Measurements from ENCODE around the gene EPHA3. TPM values are rescaled to one million over a fixed set of nuclear protein-coding genes. Genes with fewer than 3 reads are reported as not detected.

EPHA3 gene
- total and polyA plus RNA-seq, 2 of the 4 experiments (the other 2 are of a cell fraction) = 0.10 to 0.18 TPM

DNA sequence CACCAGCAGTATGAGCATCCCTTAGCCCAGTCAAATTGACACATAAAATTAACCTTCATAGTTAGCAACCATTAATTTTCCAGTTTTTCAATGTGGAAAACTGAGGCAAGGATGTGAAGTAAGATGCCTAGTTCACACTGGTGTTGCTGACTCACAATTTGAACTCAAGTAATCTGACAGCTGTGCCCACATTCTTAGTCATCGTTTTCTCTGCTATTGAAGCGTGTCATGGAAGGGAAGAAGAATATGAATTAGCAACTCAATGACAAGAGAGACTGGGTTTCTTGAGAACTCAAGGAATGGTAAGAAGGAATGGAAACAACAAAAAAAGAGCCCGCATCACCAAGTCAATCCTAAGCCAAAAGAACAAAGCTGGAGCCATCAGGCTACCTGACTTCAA is 261.4 kb downstream of the EPHA3 start:
- Histone ChIP-seq H3K4me2 (ENCODE audit: low read depth, low read length) (no peak overlapping the region), H3K9me3 (ENCODE audit: control insufficient read depth, insufficient read depth, low read length) (no peaks in the 10 kb centered on the region), H3K23ac (ENCODE audit: low read depth, low read length) (no peak overlapping the region), H3K9ac (ENCODE audit: low read depth, low read length) (no peak overlapping the region), H4K8ac (ENCODE audit: low read depth in 2 of 2, low read length in 2 of 2) (no peak overlapping the region), H2AK5ac (ENCODE audit: low read depth, low read length) (no peak overlapping the region), H3K36me3 (ENCODE audit: control insufficient read depth, insufficient read depth, low read length) (no peaks in the 10 kb centered on the region), H2BK20ac (ENCODE audit: low read depth, low read length) (no peak overlapping the region), H3K4me3 (ENCODE audit: insufficient read depth, low read depth, low read length) (no peak overlapping the region), H2AFZ (replicated peaks; ENCODE audit: low read length, poor library complexity) (no peak overlapping the region), H3K9me1 (ENCODE audit: insufficient read depth, low read length) (no peaks in the 10 kb centered on the region), H3K18ac (ENCODE audit: low read depth, low read length) (no peak overlapping the region), H2AK9ac (replicated peaks; ENCODE audit: low read depth, low read length, poor library complexity) (no peak overlapping the region), H4K91ac (ENCODE audit: insufficient read depth, low read depth, low read length) (no peak overlapping the region), H3K27ac (ENCODE audit: insufficient read depth, low read length) (no peak overlapping the region), H4K20me1 (ENCODE audit: insufficient read depth, low read length) (no peaks in the 10 kb centered on the region), H3K4me1 (ENCODE audit: control insufficient read depth, insufficient read depth, low read length) (no peaks in the 10 kb centered on the region), H2BK5ac (ENCODE audit: low read depth, low read length, poor library complexity, severe bottlenecking) (no peak overlapping the region), H4K5ac (ENCODE audit: low read depth, low read length) (no peak overlapping the region), H2BK15ac (ENCODE audit: low read depth, low read length) (no peak overlapping the region), H3K56ac (ENCODE audit: extremely low read depth, insufficient read depth, low read length) (no peak overlapping the region), H3K27me3 (ENCODE audit: control insufficient read depth, insufficient read depth, low read length) (no peaks in the 10 kb centered on the region), H3K79me1 (ENCODE audit: low read depth in 1 of 2, low read length in 2 of 2) (no peaks in the 10 kb centered on the region), H2BK120ac (ENCODE audit: low read depth, low read length) (no peak overlapping the region), H3K4ac (ENCODE audit: low read depth, low read length) (no peak overlapping the region), H3K14ac (replicated peaks; ENCODE audit: low read depth, low read length) (no peak overlapping the region)
- CTCF ChIA-PET = no interaction called here
- dilution Hi-C loops (cut with HindIII; ENCODE audit: low sequenced_read_pairs, unreplicated experiment) = no loop called here
- POLR2A ChIA-PET (ENCODE audit: unreplicated experiment) = no interaction called here
- TF ChIP-seq NFE2L2 (IDR thresholded peaks at IDR 0.05; ENCODE audit: low read depth, low read length) (no peak), CEBPB (IDR thresholded peaks at IDR 0.05; ENCODE audit: low read depth, low read length) (no peak), MAFK (IDR thresholded peaks at IDR 0.05; ENCODE audit: low read depth, low read length) (no peak), RCOR1 (IDR thresholded peaks at IDR 0.05; ENCODE audit: insufficient replicate concordance, low read length) (no peak), FOS (IDR thresholded peaks at IDR 0.05; ENCODE audit: low read depth, low read length) (no peak), POLR2A (IDR thresholded peaks at IDR 0.05; ENCODE audit: low read depth, low read length) (no peak), RAD21 (IDR thresholded peaks at IDR 0.05; ENCODE audit: low read length) (no peak), MAZ (IDR thresholded peaks at IDR 0.05; ENCODE audit: borderline replicate concordance, low read depth, low read length) (no peak), SMC3 (IDR thresholded peaks at IDR 0.05; ENCODE audit: low read depth, low read length) (no peak), BHLHE40 (IDR thresholded peaks at IDR 0.05; ENCODE audit: low read depth, low read length) (no peak)
- TF ChIP-seq, protein P1, sequence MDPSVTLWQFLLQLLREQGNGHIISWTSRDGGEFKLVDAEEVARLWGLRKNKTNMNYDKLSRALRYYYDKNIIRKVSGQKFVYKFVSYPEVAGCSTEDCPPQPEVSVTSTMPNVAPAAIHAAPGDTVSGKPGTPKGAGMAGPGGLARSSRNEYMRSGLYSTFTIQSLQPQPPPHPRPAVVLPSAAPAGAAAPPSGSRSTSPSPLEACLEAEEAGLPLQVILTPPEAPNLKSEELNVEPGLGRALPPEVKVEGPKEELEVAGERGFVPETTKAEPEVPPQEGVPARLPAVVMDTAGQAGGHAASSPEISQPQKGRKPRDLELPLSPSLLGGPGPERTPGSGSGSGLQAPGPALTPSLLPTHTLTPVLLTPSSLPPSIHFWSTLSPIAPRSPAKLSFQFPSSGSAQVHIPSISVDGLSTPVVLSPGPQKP (IDR thresholded peaks at IDR 0.05; ENCODE audit: borderline replicate concordance, low read depth, low read length) = no peak
- TF ChIP-seq, protein P2, sequence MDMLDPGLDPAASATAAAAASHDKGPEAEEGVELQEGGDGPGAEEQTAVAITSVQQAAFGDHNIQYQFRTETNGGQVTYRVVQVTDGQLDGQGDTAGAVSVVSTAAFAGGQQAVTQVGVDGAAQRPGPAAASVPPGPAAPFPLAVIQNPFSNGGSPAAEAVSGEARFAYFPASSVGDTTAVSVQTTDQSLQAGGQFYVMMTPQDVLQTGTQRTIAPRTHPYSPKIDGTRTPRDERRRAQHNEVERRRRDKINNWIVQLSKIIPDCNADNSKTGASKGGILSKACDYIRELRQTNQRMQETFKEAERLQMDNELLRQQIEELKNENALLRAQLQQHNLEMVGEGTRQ (IDR thresholded peaks at IDR 0.05; ENCODE audit: low read depth, low read length) = no peak
- TF ChIP-seq, protein P3, sequence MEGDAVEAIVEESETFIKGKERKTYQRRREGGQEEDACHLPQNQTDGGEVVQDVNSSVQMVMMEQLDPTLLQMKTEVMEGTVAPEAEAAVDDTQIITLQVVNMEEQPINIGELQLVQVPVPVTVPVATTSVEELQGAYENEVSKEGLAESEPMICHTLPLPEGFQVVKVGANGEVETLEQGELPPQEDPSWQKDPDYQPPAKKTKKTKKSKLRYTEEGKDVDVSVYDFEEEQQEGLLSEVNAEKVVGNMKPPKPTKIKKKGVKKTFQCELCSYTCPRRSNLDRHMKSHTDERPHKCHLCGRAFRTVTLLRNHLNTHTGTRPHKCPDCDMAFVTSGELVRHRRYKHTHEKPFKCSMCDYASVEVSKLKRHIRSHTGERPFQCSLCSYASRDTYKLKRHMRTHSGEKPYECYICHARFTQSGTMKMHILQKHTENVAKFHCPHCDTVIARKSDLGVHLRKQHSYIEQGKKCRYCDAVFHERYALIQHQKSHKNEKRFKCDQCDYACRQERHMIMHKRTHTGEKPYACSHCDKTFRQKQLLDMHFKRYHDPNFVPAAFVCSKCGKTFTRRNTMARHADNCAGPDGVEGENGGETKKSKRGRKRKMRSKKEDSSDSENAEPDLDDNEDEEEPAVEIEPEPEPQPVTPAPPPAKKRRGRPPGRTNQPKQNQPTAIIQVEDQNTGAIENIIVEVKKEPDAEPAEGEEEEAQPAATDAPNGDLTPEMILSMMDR (conservative IDR thresholded peaks at IDR 0.05; ENCODE audit: low read depth, low read length) = no peak
- DNase-seq = no peak
- BruUV-seq (replicated peaks) = no TSS peak
- in situ Hi-C loops (cut with MboI; ENCODE audit: low sequenced_read_pairs) = no loop called here
- no CpG with 5 or more reads among the region's 3 CpGs for WGBS, 2 experiments (ENCODE audit: extremely low coverage in 2 of 2, insufficient read length in 1 of 2)
- intact Hi-C loops (cut with micrococcal nuclease) = no loop called here
- no peak for ATAC-seq (ENCODE audit: low read depth)
